Astrocyte (in vitro differentiated cells and primary cell): ENCODE data around the gene ARVCF. TPM values are rescaled to one million over a fixed set of nuclear protein-coding genes. Genes with fewer than 3 reads are reported as not detected.
A peak's percentile ranks its signal among the peaks of the same experiment; 100 is the strongest.

Experiments
- DNase-seq: peaks from one replicate; pipeline ENCODE4 v3.0.0-alpha.2; 2010; ENCODE audit warnings: low read depth
- FAIRE-seq: peaks from 2 replicates; lab custom pipeline; 2011; peaks lifted over from hg19 to GRCh38; lab: Jason Lieb, UNC
- H2AFZ ChIP-seq: 2 replicates; pipeline ENCODE4 v1.6.0; 2012; ENCODE audit warnings: low read depth, low read length, inconsistent platforms
- H3K27ac ChIP-seq: 2 replicates; pipeline ENCODE4 v1.5.1; 2011; ENCODE audit warnings: low read depth, low read length, inconsistent platforms
- H3K27me3 ChIP-seq: 2 replicates; pipeline ENCODE4 v1.6.0; 2011; ENCODE audit warnings: low read length, inconsistent platforms; ENCODE audit not compliant: insufficient read depth
- H3K36me3 ChIP-seq: 2 replicates; pipeline ENCODE4 v1.5.1; 2011; ENCODE audit warnings: low read length, inconsistent platforms; ENCODE audit not compliant: insufficient read depth
- H3K4me1 ChIP-seq: 2 replicates; pipeline ENCODE4 v1.5.1; 2011; ENCODE audit warnings: low read length, inconsistent platforms; ENCODE audit not compliant: insufficient read depth
- H3K4me2 ChIP-seq: 2 replicates; pipeline ENCODE4 v1.6.0; 2012; ENCODE audit warnings: low read length, inconsistent platforms
- H3K4me3 ChIP-seq: 2 replicates; pipeline ENCODE4 v1.5.1; 2011; ENCODE audit warnings: low read depth, mild to moderate bottlenecking, low read length, inconsistent platforms; ENCODE audit not compliant: insufficient read depth
- H3K79me2 ChIP-seq: 2 replicates; pipeline ENCODE4 v1.6.0; 2012; ENCODE audit warnings: mild to moderate bottlenecking, low read length, inconsistent platforms; ENCODE audit not compliant: insufficient read depth
- H3K9ac ChIP-seq: 2 replicates; pipeline ENCODE4 v1.6.0; 2012; ENCODE audit warnings: mild to moderate bottlenecking, low read length, inconsistent platforms
- H3K9me3 ChIP-seq: 2 replicates; pipeline ENCODE4 v1.5.1; 2012; ENCODE audit warnings: low read depth, mild to moderate bottlenecking, low read length, inconsistent platforms; ENCODE audit not compliant: insufficient read depth
- H4K20me1 ChIP-seq: 2 replicates; pipeline ENCODE4 v1.6.0; 2012; ENCODE audit warnings: low read length, inconsistent platforms; ENCODE audit not compliant: insufficient read depth
- H3K27ac Mint-ChIP-seq: one replicate; pipeline ENCODE4 v1.8.0; 2021; ENCODE audit warnings: mild to moderate bottlenecking, mixed read lengths; ENCODE audit not compliant: unreplicated experiment
- H3K27me3 Mint-ChIP-seq: one replicate; pipeline ENCODE4 v1.8.0; 2021; ENCODE audit warnings: low read depth, mixed read lengths; ENCODE audit not compliant: unreplicated experiment
- H3K36me3 Mint-ChIP-seq: one replicate; pipeline ENCODE4 v1.8.0; 2021; ENCODE audit warnings: low read depth, mixed read lengths; ENCODE audit not compliant: unreplicated experiment
- H3K4me1 Mint-ChIP-seq: one replicate; pipeline ENCODE4 v1.8.0; 2021; ENCODE audit warnings: low read depth, mixed read lengths; ENCODE audit not compliant: unreplicated experiment
- H3K4me3 Mint-ChIP-seq: one replicate; pipeline ENCODE4 v1.8.0; 2021; ENCODE audit warnings: mild to moderate bottlenecking, moderate library complexity, mixed read lengths; ENCODE audit not compliant: unreplicated experiment
- H3K9me3 Mint-ChIP-seq: one replicate; pipeline ENCODE4 v1.8.0; 2021; ENCODE audit warnings: mild to moderate bottlenecking, mixed read lengths; ENCODE audit not compliant: unreplicated experiment
- CTCF ChIP-seq: IDR thresholded peaks from 2 replicates; pipeline ENCODE4 v1.5.1; 2011; ENCODE audit warnings: low read depth, mild to moderate bottlenecking, inconsistent platforms, low read length, moderate library complexity; ENCODE audit not compliant: insufficient read depth
- EZH2 ChIP-seq: IDR thresholded peaks from 2 replicates; pipeline ENCODE4 v1.6.1; 2012; ENCODE audit warnings: mild to moderate bottlenecking, low read length, inconsistent platforms; ENCODE audit not compliant: insufficient read depth
- total RNA-seq: library from RNA; stranded (reverse); gene quantifications from 2 replicates; pipeline ENCODE4 v1.2.1, GENCODE V29; 2021

ARVCF gene
- total RNA-seq, 1 donor from 2014 or later, result 17.9 TPM

- peaks cover 3% of the 10 kb centered on the region for H3K4me1 ChIP-seq
- TF ChIP-seq CTCF, result no peak
- H3K79me2 ChIP-seq, result no peaks in the 10 kb centered on the region
- peaks cover 42% of the 10 kb centered on the region for H3K27me3 Mint-ChIP-seq
- no peak overlapping the region for H3K27ac Mint-ChIP-seq
- no peaks in the 10 kb centered on the region for H3K36me3 Mint-ChIP-seq
- peaks cover 12% of the 10 kb centered on the region for H3K27me3 ChIP-seq
- H3K4me3 ChIP-seq, result no peak overlapping the region
- FAIRE-seq (no peak), DNase-seq (no peak)
- H3K4me3 Mint-ChIP-seq, result peak overlapping the region; percentile 70
- H2AFZ ChIP-seq, result no peak overlapping the region
- H3K36me3 ChIP-seq, result no peaks in the 10 kb centered on the region
- no peaks in the 10 kb centered on the region for H3K9me3 ChIP-seq
- peaks cover 4% of the 10 kb centered on the region for H4K20me1 ChIP-seq
- H3K4me1 Mint-ChIP-seq, result no peaks in the 10 kb centered on the region
- no peak overlapping the region for H3K27ac ChIP-seq
- no peaks in the 10 kb centered on the region for H3K9me3 Mint-ChIP-seq
- no peak overlapping the region for H3K9ac ChIP-seq
- no peak overlapping the region for H3K4me2 ChIP-seq
Observed at GRCh38 chr22:20015187-20015625, 1.4 kb downstream of the ARVCF start.

DNA sequence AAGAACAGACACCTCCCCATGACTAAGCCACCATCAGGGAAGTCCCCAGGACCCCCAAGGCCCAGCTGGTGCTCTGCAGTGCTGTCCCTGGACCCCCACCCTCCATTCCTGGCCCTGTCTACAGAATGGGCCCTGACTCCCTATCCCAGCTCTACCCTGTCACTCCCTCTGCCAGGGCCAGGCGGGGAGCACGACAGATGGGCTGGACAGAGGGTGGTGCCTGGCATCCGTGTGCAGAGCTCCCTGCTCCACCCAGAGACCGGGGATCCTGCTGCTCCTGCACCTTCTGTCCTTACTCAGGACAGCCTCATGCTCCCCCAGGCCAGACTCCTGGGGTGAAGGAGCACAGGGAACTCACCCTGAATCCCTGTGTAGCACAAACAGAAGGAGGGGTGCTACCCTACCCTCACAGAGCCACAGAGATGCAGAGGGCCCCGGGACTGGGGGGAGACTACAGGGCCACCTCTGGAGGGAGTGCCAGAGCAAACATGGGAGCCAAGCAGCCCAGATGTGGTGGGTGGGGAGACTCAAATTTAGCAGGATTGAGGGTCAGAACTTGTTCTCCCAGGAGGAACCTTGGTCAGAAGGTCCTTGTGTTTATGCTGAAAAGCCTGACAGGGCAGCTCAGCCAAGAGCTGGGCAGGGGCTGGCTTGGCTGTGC is 2.0 kb downstream of the ARVCF start:
- TF ChIP-seq CTCF (no peak), EZH2 (no peak)
- Mint-ChIP-seq H3K27ac (no peak overlapping the region), H3K4me3 (no peak overlapping the region), H3K27me3 (peaks cover 38% of the 10 kb centered on the region), H3K36me3 (no peaks in the 10 kb centered on the region), H3K4me1 (no peaks in the 10 kb centered on the region), H3K9me3 (no peaks in the 10 kb centered on the region)
- peaks cover 12% of the 10 kb centered on the region for H3K27me3 ChIP-seq
- H3K9me3 ChIP-seq, result no peaks in the 10 kb centered on the region
- no peak overlapping the region for H3K4me2 ChIP-seq
- no peak overlapping the region for H3K4me3 ChIP-seq
- H3K79me2 ChIP-seq, result no peaks in the 10 kb centered on the region
- no peaks in the 10 kb centered on the region for H3K36me3 ChIP-seq
- H3K4me1 ChIP-seq, result peaks cover 3% of the 10 kb centered on the region
- H3K9ac ChIP-seq, result no peak overlapping the region
- no peak overlapping the region for H2AFZ ChIP-seq
- no peak overlapping the region for H3K27ac ChIP-seq
- H4K20me1 ChIP-seq, result peaks cover 4% of the 10 kb centered on the region
- no peak for DNase-seq
- FAIRE-seq, result no peak

DNA sequence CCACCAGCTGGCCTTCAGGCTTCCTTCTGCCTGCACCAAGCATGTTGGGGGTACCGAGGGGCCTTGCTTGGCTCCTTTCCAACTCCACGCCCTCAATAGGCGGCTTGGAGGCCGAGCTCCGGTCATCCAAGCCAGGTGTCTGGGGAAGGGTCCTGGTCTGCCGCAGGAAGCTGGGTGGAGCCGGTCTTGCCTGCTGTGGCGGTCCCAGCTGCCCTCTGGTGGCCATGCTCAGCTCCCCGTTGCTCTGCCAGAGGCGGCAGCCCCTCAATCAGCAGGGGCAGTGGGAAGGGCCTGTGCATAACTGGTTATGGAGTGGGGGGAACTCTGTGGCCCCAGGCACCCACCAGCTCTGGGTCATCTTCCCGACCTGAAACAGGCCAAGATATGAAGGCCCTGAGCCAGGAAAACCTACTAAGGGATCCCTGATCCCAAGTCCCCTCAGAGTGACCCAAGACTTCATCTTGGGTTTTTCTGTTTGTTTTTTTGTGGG is 3.2 kb downstream of the ARVCF start:
- Histone ChIP-seq H4K20me1 (peaks cover 4% of the 10 kb centered on the region), H3K9me3 (no peaks in the 10 kb centered on the region), H3K4me2 (no peak overlapping the region), H3K27me3 (peaks cover 12% of the 10 kb centered on the region), H3K4me1 (peaks cover 3% of the 10 kb centered on the region), H2AFZ (no peak overlapping the region), H3K4me3 (no peak overlapping the region), H3K27ac (no peak overlapping the region), H3K36me3 (no peaks in the 10 kb centered on the region), H3K79me2 (no peaks in the 10 kb centered on the region), H3K9ac (no peak overlapping the region)
- H3K27ac Mint-ChIP-seq, result no peak overlapping the region
- FAIRE-seq (no peak), DNase-seq (peak; percentile 20)
- no peaks in the 10 kb centered on the region for H3K9me3 Mint-ChIP-seq
- no peaks in the 10 kb centered on the region for H3K36me3 Mint-ChIP-seq
- no peak overlapping the region for H3K4me3 Mint-ChIP-seq
- no peak for TF ChIP-seq EZH2
- TF ChIP-seq CTCF, result peak; percentile 58
- no peaks in the 10 kb centered on the region for H3K4me1 Mint-ChIP-seq
- peaks cover 25% of the 10 kb centered on the region for H3K27me3 Mint-ChIP-seq
